ENCODE data around the gene PPM1L. TPM values are rescaled to one million over a fixed set of nuclear protein-coding genes. Genes with fewer than 3 reads are reported as not detected.

PPM1L gene
- total and polyA plus RNA-seq, 2 of the 13 experiments (the other 11 are each of a cell fraction or from before 2014, with no cell fraction given), result 0.22 to 1.4 TPM

- in situ Hi-C loops (cut with HindIII; ENCODE audit: extremely low pct_ligation_motif_present, low pct_unique_long_range_greater_than_20kb), result no loop called here
- Histone ChIP-seq H3K9me3 (ENCODE audit: low read length) (no peaks in the 10 kb centered on the region), H3K79me2 (ENCODE audit: insufficient read depth, low read length) (no peaks in the 10 kb centered on the region), H3K4me1 (ENCODE audit: insufficient read depth, low read length) (peaks cover 19% of the 10 kb centered on the region), H3K4me3 (replicated peaks in 1 of 3; ENCODE audit: insufficient read depth in 1 of 3, low read depth in 2 of 3, low read length in 3 of 3) (no peak overlapping the region), H3K9ac (ENCODE audit: insufficient read depth, low read depth, low read length) (no peak overlapping the region), H3K4me2 (ENCODE audit: low read depth, low read length) (no peak overlapping the region), H2AFZ (ENCODE audit: low read length) (no peak overlapping the region), H4K20me1 (ENCODE audit: insufficient read depth, low read length) (no peaks in the 10 kb centered on the region), H3K27me3 (ENCODE audit: control insufficient read depth in 1 of 2, insufficient read depth in 2 of 2, low read length in 2 of 2) (no peaks in the 10 kb centered on the region), H3K36me3 (replicated peaks in 1 of 2; ENCODE audit: control insufficient read depth in 1 of 2, insufficient read depth in 2 of 2, low read length in 2 of 2) (no peaks in the 10 kb centered on the region), H3K27ac (ENCODE audit: extremely low read length, insufficient read depth, low read length) (no peak overlapping the region)
- no peak for TF ChIP-seq ZBTB38 (CRISPR knock-in tag; IDR thresholded peaks at IDR 0.05)
- TF ChIP-seq GRHL1 (CRISPR knock-in tag; conservative IDR thresholded peaks at IDR 0.05), result no peak
- no peak for TF ChIP-seq ZNF337 (CRISPR knock-in tag; IDR thresholded peaks at IDR 0.05; ENCODE audit: borderline replicate concordance, low read depth)
- TF ChIP-seq ZNF576 (CRISPR knock-in tag; IDR thresholded peaks at IDR 0.05), result no peak
- TF ChIP-seq HOMEZ (CRISPR knock-in tag; IDR thresholded peaks at IDR 0.05; ENCODE audit: low read depth), result no peak
- TF ChIP-seq ZGPAT (CRISPR knock-in tag; IDR thresholded peaks at IDR 0.05), result no peak
- TF ChIP-seq RERE (CRISPR knock-in tag; IDR thresholded peaks at IDR 0.05; ENCODE audit: low read depth), result no peak
- no peak for TF ChIP-seq ATF4 (CRISPR knock-in tag; IDR thresholded peaks at IDR 0.05)
- TF ChIP-seq STAT5B (CRISPR knock-in tag; IDR thresholded peaks at IDR 0.05), result no peak
- TF ChIP-seq SP4 (CRISPR knock-in tag; IDR thresholded peaks at IDR 0.05), result no peak
- no peak for TF ChIP-seq SOX13 (IDR thresholded peaks at IDR 0.05)
- TF ChIP-seq SOX13 (CRISPR knock-in tag; conservative IDR thresholded peaks at IDR 0.05 in 1 of 2, IDR thresholded peaks at IDR 0.05 in 1 of 2), result no peak
- WGBS (ENCODE audit: low lambda C conversion rate), result 56% methylated on average over 5 of the region's 5 CpGs
- intact Hi-C loops (cut with micrococcal nuclease; ENCODE audit: unreplicated experiment), result loop anchor here (10.0 kb wide), 1 partner anchor 89 kb away; no protein-coding TSS in a partner anchor
- no peak for ATAC-seq
- POLR2A ChIA-PET, result no interaction called here
- BruUV-seq (replicated peaks), result no TSS peak
- no peak for FAIRE-seq
- DNase-seq (ENCODE audit: low spot score), result no peak
- CTCF ChIA-PET (ENCODE audit: low intra/inter-chr PET ratio, low total read pairs), result no interaction called here
These were observed 287.5 kb downstream of the PPM1L start for GRCh38 chr3:161043336-161044035.

All from HepG2 (cell line).